HG03432 (cell line): Measurements from ENCODE around the gene USP30.

ENCODE experiments used
- ATAC-seq: cut with Tn5 transposase; IDR thresholded peaks from one replicate; pipeline ENCODE4 v1.9.1; 2021; ENCODE audit warnings: mild to moderate bottlenecking, moderate library complexity; ENCODE audit not compliant: unreplicated experiment

Gene USP30

GRCh38 chr12:109093022-109093918 lies 40.9 kb downstream of the USP30 start, which contains the start of gene ALKBH2:
TSS of gene ALKBH2 (minus strand) at chr12:109093472. CDS start at chr12:109092786, 686 bp downstream.
- ATAC-seq, result peak; percentile 63

DNA sequence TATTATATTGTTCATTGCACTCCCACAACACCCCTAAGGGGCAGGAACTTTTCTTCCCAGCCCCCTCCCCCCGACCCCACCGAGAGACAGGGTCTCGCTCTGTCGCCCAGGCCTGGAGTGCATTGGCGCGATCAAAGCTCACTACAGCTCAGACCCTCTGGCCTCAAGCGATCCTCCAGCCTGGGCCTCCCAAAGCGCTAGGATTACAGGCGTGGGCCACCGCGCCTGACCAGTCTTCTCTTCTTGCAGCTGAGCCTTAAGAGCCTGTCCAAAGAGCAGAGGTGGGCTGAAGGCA lies 44.7 kb downstream of the USP30 start:
- no peak for ATAC-seq

- peak; percentile 88 for ATAC-seq
Observed at GRCh38 chr12:109097435-109098182, 45.2 kb downstream of the USP30 start, which contains the start of gene UNG. TSS of gene UNG (plus strand) at chr12:109097597. CDS start at chr12:109097680, 83 bp downstream.

GRCh38 chr12:109098183-109098604 lies 45.8 kb downstream of the USP30 start:
- peak; percentile 38 for ATAC-seq

GRCh38 chr12:109098651-109099050 lies 46.3 kb downstream of the USP30 start:
- ATAC-seq, result no peak

GRCh38 chr12:109099431-109100020 lies 47.1 kb downstream of the USP30 start:
- no peak for ATAC-seq

DNA sequence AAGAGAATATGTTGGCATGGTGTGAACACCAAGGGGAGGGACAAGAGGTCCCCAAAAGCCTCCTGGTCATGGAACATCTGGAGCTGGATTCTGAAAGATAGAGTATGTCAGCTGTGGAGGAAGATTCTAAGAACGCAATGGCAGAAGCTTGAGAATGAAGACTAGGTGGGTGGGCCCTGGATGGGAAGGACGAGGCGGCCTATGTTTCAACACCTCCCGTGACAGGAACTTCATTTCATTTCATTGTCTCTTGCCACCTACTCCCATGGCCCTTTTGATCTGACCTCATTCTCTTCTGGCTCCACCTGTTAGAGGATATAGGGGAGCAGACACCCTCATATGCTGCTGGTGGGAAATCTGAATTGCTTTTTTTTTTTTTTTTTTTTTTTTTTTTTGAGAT lies 48.4 kb downstream of the USP30 start:
- no peak for ATAC-seq

DNA sequence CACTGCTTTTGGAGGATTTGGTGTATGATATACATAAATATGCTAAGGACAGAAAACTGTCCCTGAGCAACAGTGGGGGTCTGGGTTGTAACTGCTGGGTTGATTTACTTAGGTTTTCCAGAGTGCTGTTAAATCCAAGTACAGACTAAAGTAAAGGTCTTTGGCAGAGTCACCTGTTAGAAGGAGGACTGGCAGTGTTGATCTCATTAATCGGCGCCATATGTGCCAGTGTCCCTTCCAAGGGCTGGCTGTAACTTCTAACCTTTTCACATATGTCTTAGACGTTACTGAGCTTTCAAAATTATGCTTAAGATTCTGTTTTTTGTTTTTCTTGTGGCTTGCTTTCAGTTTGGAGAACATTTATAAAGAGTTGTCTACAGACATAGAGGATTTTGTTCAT lies 50.1 kb downstream of the USP30 start:
- ATAC-seq, result no peak

GRCh38 chr12:109105176-109105575 lies 52.8 kb downstream of the USP30 start:
- ATAC-seq, result no peak

- ATAC-seq, result no peak
Observed at GRCh38 chr12:109109746-109110350, 57.5 kb downstream of the USP30 start.

- no peak for ATAC-seq
Observed at GRCh38 chr12:109110988-109111495, 58.7 kb downstream of the USP30 start.

GRCh38 chr12:109112720-109113465 lies 60.5 kb downstream of the USP30 start:
- ATAC-seq, result no peak

DNA sequence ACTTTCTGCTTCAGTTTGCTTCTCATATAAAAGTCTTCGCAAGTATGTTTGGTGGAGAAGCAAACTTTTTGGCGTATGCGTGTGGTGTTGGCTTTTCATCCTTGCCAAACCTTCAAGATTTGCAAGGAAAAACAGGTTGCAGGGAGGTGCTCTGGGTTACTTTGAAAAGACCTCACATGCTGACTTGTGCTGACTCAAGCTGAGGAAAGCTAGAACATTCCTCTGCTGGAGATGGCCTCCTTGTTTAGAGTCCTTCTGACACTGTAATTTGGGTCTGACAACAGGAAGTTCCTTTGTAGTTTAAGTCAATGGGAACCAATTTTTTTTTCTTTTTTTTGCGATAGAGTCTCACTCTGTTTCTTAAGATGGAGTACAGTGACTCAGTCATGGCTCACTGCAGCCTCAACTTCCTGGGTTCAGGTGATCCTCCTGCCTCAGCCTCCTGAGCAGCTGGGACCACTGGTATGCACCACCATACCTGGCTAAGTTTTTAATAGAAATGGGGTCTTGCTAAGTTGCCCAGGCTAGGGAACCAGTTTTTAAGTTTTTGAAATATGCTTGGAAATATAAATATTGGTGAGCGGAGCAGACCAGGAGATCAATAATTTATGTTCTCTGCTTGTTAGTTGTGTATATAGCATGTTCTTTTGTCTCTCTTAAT lies 61.4 kb downstream of the USP30 start:
- ATAC-seq, result no peak

- ATAC-seq, result no peak
Observed at GRCh38 chr12:109114644-109115043, 62.3 kb downstream of the USP30 start.

DNA sequence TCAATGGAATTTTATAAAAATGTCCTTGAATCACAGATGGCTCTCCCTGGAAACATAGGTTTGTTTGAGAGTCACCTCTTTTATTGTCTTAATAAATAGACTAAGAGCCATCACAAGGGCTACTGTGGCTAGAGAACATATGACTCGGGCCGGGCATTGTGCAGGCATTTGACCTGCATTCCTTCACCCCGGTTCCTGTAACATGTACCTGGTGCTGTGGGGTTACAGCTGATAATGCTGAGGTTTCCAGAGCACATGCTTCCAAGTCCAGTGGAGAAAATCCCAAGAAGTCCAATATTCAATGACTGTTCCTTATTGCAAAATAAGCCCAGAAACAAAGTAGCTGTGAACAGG lies 63.0 kb downstream of the USP30 start:
- no peak for ATAC-seq

GRCh38 chr12:109115758-109116610 lies 63.6 kb downstream of the USP30 start, which contains the start of gene ACACB:
TSS of gene ACACB (plus strand) at chr12:109116587. CDS start at chr12:109139406, 22,819 bp downstream.
- ATAC-seq, result no peak

DNA sequence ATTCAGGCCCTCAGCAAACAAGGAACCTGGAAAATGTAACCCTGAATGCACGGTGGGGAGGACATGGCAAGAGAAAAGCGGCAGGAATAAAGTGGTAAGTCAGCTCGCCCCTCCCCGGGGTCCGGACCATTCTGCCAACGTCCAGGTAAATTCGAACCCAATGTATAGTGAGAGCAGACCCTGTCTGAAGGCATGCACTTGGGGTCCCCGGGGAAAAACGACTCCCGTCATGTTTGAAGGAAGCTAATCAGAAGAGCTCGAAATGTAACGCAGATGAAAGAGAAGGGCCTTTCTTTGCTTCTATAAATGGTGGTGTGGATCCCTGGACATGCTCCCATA lies 64.2 kb downstream of the USP30 start:
- ATAC-seq, result no peak

GRCh38 chr12:109120095-109120494 lies 67.7 kb downstream of the USP30 start:
- no peak for ATAC-seq

- no peak for ATAC-seq
Observed at GRCh38 chr12:109120557-109120956, 68.2 kb downstream of the USP30 start.
